Left ventricle myocardium superior (tissue), 1 donor: ENCODE measurements around the gene KRT83. TPM values are rescaled to one million over a fixed set of nuclear protein-coding genes. Genes with fewer than 3 reads are reported as not detected.

Source experiments
- ATAC-seq: fragments of 200-7000 bp; cut with Tn5 transposase; one replicate; pipeline ENCODE4 v1.9.1; 2020; ENCODE audit warnings: mild to moderate bottlenecking, moderate library complexity
- DNase-seq: peaks from one replicate; pipeline ENCODE4 v3.0.0-alpha.2; 2020
- intact Hi-C: fragments of 100-400 bp; cut with micrococcal nuclease; formaldehyde crosslinking; loops from one replicate; pipeline ENCODE4 v1.11.0; 2022
- total RNA-seq: library from RNA; stranded (reverse); fragmentation: NEBNext Ultra II Directional; extraction: Animal tissue kit (Norgen Biotek cat#: 25700); gene quantifications from one replicate; pipeline ENCODE4 v1.2.1, GENCODE V29; 2021
- donor health status: DM: no; HTN: yes; CAD: no; lungs with severe emphysema.

Gene KRT83
- total RNA-seq, 1 donor from 2014 or later: not detected

GRCh38 chr12:52277486-52278245, 43.5 kb downstream of the KRT83 start:
- no peak for DNase-seq
- no peak for ATAC-seq
- intact Hi-C loops: loop anchor here (5.0 kb wide), 1 partner anchor 120 kb away; no protein-coding TSS in a partner anchor

- DNase-seq: no peak
- intact Hi-C loops: loop anchor here (5.0 kb wide), 1 partner anchor 118 kb away; no protein-coding TSS in a partner anchor
Measured at GRCh38 chr12:52275686-52276085, 45.5 kb downstream of the KRT83 start.

GRCh38 chr12:52274521-52275120, 46.6 kb downstream of the KRT83 start, which contains the start of gene KRT86:
Gene KRT86, plus strand, starts transcription at chr12:52274645. Its CDS starts 27,272 bp downstream, at chr12:52301917.
- DNase-seq: no peak
- intact Hi-C loops: loop anchor here (5.0 kb wide), 1 partner anchor 117 kb away; no protein-coding TSS in a partner anchor
- ATAC-seq: no peak

More at GRCh38 chr12:52275686-52276085, 45.5 kb downstream of the KRT83 start:
- no peak for ATAC-seq

- intact Hi-C loops: no loop called here
- ATAC-seq (no peak), DNase-seq (no peak)
Measured at GRCh38 chr12:52271158-52271557, 50.0 kb downstream of the KRT83 start.

GRCh38 chr12:52270541-52271070, 50.6 kb downstream of the KRT83 start:
- intact Hi-C loops: no loop called here
- DNase-seq: no peak
- no peak for ATAC-seq

- no peak for ATAC-seq
Measured at GRCh38 chr12:52268212-52268611, 53.0 kb downstream of the KRT83 start.

GRCh38 chr12:52267699-52268098, 53.5 kb downstream of the KRT83 start:
- intact Hi-C loops: no loop called here
- ATAC-seq: no peak
- no peak for DNase-seq

More at GRCh38 chr12:52268212-52268611, 53.0 kb downstream of the KRT83 start:
- DNase-seq: no peak
- intact Hi-C loops: no loop called here

- intact Hi-C loops: no loop called here
- ATAC-seq (no peak), DNase-seq (no peak)
Measured at GRCh38 chr12:52267266-52267665, 53.9 kb downstream of the KRT83 start.

DNA sequence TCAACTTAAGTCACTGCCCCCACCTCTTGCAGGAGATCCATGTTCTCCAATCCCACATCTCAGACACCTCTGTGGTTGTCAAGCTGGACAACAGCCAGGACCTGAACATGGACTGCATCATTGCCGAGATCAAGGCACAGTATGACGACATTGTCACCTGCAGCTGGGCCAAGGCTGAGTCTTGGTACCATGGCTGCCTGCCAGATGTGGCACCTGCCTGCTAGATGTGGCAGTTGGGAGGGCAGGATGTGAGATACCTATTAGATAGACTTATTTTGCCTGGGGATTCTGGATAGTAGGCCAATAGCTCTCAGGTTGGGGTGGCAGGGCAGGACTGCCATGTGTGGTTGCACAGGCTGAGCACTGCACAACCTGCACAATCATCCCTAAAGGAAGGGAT, 54.7 kb downstream of the KRT83 start:
- DNase-seq (no peak), ATAC-seq (no peak)
- intact Hi-C loops: no loop called here

DNA sequence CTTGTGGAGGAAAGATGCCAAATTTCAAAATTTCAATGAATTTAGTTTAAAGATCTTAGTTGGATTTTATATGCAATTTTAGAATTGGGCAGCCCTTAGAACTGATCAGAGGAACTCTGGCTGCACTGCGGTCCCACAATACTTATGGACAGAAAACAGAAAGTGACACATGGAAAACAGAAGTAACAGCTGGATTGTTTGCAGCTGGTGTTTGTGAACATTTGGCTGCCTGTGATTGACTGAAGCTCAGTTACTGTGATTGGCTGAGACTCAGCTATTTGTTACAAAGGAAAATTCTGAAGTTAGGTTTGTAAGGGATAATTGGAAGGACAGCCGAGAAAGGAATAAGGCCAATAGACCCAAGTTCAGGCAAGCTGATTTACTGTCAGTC, 56.8 kb downstream of the KRT83 start:
- ATAC-seq (no peak), DNase-seq (no peak)
- intact Hi-C loops: no loop called here

Other genes starting within 250 kb of the KRT83 start
- gene SMIM41, start 241.7 kb downstream of the KRT83 start, total RNA-seq: not detected
- not detected for gene KRT80, start 129.4 kb downstream of the KRT83 start, total RNA-seq
- 0.69 TPM for gene KRT7, start 88.2 kb downstream of the KRT83 start, total RNA-seq
- not detected for gene KRT86, start 46.8 kb downstream of the KRT83 start, total RNA-seq
- gene KRT81, start 29.9 kb downstream of the KRT83 start, total RNA-seq: not detected
- not detected for gene KRT85, start 46.1 kb upstream of the KRT83 start, total RNA-seq
- not detected for gene KRT84, start 64.3 kb upstream of the KRT83 start, total RNA-seq
- not detected for gene KRT82, start 84.9 kb upstream of the KRT83 start, total RNA-seq
- gene KRT75, start 113.0 kb upstream of the KRT83 start, total RNA-seq: not detected
- not detected for gene KRT6B, start 130.7 kb upstream of the KRT83 start, total RNA-seq
- not detected for gene KRT6C, start 152.4 kb upstream of the KRT83 start, total RNA-seq
- 0.27 TPM for gene KRT6A, start 171.9 kb upstream of the KRT83 start, total RNA-seq
- gene KRT5, start 199.0 kb upstream of the KRT83 start, total RNA-seq: 1.1 TPM
- gene KRT71, start 231.7 kb upstream of the KRT83 start, total RNA-seq: not detected